HG03575 (cell line): ENCODE data around the gene ABCD1.
"Not testable (repeated sequence)": the region's sequence is repeated elsewhere in the genome, so short reads cannot be mapped to it uniquely, and the experiment has no call there.

Experiments
- ATAC-seq: cut with Tn5 transposase; IDR thresholded peaks from one replicate; pipeline ENCODE4 v1.9.1; 2021; ENCODE audit not compliant: unreplicated experiment, insufficient number of reproducible peaks, low FRiP score; ENCODE audit errors: extremely low read depth

Gene ABCD1

GRCh38 chrX:153728951-153729631 lies 4.4 kb downstream of the ABCD1 start:
- ATAC-seq = no peak

GRCh38 chrX:153730115-153730514 lies 5.5 kb downstream of the ABCD1 start:
- ATAC-seq = not testable (repeated sequence)

GRCh38 chrX:153731117-153731844 lies 6.6 kb downstream of the ABCD1 start:
- no peak for ATAC-seq

- no peak for ATAC-seq
These were observed 7.2 kb downstream of the ABCD1 start for GRCh38 chrX:153731845-153732215.

GRCh38 chrX:153732401-153732800 lies 7.7 kb downstream of the ABCD1 start:
- no peak for ATAC-seq

- ATAC-seq = no peak
These were observed 9.1 kb downstream of the ABCD1 start for GRCh38 chrX:153733651-153734240.

GRCh38 chrX:153734871-153735270 lies 10.2 kb downstream of the ABCD1 start:
- ATAC-seq = no peak

- ATAC-seq = no peak
These were observed 10.6 kb downstream of the ABCD1 start for GRCh38 chrX:153735274-153735673.

- no peak for ATAC-seq
These were observed 11.6 kb downstream of the ABCD1 start for GRCh38 chrX:153736071-153736820.

GRCh38 chrX:153736871-153737441 lies 12.3 kb downstream of the ABCD1 start:
- ATAC-seq = no peak

GRCh38 chrX:153738056-153738605 lies 13.5 kb downstream of the ABCD1 start:
- ATAC-seq = no peak

GRCh38 chrX:153739754-153740486 lies 15.3 kb downstream of the ABCD1 start:
- no peak for ATAC-seq

GRCh38 chrX:153740631-153741222 lies 16.1 kb downstream of the ABCD1 start:
- no peak for ATAC-seq

GRCh38 chrX:153741446-153741845 lies 16.8 kb downstream of the ABCD1 start:
- no peak for ATAC-seq

- not testable (repeated sequence) for ATAC-seq
These were observed 17.5 kb downstream of the ABCD1 start for GRCh38 chrX:153742111-153742510.

- not testable (repeated sequence) for ATAC-seq
These were observed 18.3 kb downstream of the ABCD1 start for GRCh38 chrX:153742796-153743467.

- ATAC-seq = not testable (repeated sequence)
These were observed 19.0 kb downstream of the ABCD1 start for GRCh38 chrX:153743468-153744209.
